Measurements from ENCODE around the gene CYP3A7. TPM values are rescaled to one million over a fixed set of nuclear protein-coding genes. Genes with fewer than 3 reads are reported as not detected.

The CYP3A7 gene
- total and polyA plus RNA-seq, 2 donors (not counting 1 experiment from before 2014, with no cell fraction given), result 0.16 to 37.8 TPM

DNA sequence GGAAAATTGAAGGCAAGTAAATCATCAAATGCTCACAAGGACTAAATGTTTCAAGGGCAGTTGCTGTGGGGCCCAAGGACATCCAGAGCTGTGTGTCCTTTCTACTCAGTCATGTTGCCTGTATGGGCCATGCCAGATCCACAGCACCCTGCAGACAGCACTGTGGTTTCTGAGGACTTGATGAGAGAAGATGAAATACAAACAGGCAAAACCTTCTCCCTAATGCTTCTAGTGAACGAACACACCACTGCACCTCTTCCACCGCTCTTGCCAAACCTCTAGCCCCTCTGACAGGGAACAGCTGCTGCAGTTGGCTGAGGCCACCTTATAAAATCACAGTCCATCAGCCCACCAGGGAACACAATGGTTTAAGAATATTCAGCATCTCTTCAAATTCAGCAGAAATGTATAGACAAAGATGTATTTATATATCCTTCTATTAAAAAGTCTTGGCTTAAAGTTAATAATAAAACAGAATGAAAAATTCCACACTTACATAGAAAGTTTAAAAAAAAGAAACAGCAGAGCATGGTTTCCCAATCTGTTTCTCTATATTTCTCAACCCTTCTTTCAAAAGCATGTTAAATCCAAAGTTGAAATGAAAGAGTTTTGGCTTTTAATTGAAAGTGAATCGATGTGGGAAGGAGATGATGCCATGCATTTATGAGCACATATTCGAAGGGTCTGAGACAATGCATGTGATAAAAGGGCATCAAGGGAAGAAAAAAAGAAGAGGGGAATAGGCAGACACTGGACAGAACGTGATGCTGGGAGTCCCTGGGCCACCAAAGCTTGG lies 14.0 kb downstream of the CYP3A7 start:
- Histone ChIP-seq H3K4me2 (ENCODE audit: extremely low read depth, insufficient read depth, low read length) (no peak overlapping the region), H2AFZ (ENCODE audit: low read length) (no peak overlapping the region), H3K79me2 (ENCODE audit: control insufficient read depth, insufficient read depth, low read length) (no peaks in the 10 kb centered on the region), H3K9me3 (ENCODE audit: control insufficient read depth, insufficient read depth, low read depth, low read length) (no peaks in the 10 kb centered on the region), H3K27ac (ENCODE audit: insufficient read depth, low read length) (no peak overlapping the region), H3K9ac (ENCODE audit: insufficient read depth, low read length) (no peak overlapping the region), H4K20me1 (ENCODE audit: control insufficient read depth, extremely low read depth, insufficient read depth, low read length) (no peaks in the 10 kb centered on the region), H3K36me3 (ENCODE audit: control insufficient read depth, insufficient read depth, low read length) (no peaks in the 10 kb centered on the region), H3K4me3 (replicated peaks in 1 of 4; ENCODE audit: control extremely low read depth in 1 of 4, insufficient read depth in 1 of 4, low read depth in 3 of 4, low read length in 4 of 4) (no peak overlapping the region), H3K27me3 (ENCODE audit: control insufficient read depth, insufficient read depth, low read length) (peaks cover 2% of the 10 kb centered on the region), H3K4me1 (ENCODE audit: control insufficient read depth, extremely low read depth, insufficient read depth, low read length) (no peaks in the 10 kb centered on the region)
- no peak for TF ChIP-seq EZH2 (IDR thresholded peaks at IDR 0.05; ENCODE audit: low read length, missing control alignments)
- TF ChIP-seq, protein P1, sequence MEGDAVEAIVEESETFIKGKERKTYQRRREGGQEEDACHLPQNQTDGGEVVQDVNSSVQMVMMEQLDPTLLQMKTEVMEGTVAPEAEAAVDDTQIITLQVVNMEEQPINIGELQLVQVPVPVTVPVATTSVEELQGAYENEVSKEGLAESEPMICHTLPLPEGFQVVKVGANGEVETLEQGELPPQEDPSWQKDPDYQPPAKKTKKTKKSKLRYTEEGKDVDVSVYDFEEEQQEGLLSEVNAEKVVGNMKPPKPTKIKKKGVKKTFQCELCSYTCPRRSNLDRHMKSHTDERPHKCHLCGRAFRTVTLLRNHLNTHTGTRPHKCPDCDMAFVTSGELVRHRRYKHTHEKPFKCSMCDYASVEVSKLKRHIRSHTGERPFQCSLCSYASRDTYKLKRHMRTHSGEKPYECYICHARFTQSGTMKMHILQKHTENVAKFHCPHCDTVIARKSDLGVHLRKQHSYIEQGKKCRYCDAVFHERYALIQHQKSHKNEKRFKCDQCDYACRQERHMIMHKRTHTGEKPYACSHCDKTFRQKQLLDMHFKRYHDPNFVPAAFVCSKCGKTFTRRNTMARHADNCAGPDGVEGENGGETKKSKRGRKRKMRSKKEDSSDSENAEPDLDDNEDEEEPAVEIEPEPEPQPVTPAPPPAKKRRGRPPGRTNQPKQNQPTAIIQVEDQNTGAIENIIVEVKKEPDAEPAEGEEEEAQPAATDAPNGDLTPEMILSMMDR (conservative IDR thresholded peaks at IDR 0.05 in 1 of 2, IDR thresholded peaks at IDR 0.05 in 1 of 2; ENCODE audit: low read depth in 1 of 2, low read length in 2 of 2), result no peak
- DNase-seq (ENCODE audit: low read depth in 2 of 2), result no peak

DNA sequence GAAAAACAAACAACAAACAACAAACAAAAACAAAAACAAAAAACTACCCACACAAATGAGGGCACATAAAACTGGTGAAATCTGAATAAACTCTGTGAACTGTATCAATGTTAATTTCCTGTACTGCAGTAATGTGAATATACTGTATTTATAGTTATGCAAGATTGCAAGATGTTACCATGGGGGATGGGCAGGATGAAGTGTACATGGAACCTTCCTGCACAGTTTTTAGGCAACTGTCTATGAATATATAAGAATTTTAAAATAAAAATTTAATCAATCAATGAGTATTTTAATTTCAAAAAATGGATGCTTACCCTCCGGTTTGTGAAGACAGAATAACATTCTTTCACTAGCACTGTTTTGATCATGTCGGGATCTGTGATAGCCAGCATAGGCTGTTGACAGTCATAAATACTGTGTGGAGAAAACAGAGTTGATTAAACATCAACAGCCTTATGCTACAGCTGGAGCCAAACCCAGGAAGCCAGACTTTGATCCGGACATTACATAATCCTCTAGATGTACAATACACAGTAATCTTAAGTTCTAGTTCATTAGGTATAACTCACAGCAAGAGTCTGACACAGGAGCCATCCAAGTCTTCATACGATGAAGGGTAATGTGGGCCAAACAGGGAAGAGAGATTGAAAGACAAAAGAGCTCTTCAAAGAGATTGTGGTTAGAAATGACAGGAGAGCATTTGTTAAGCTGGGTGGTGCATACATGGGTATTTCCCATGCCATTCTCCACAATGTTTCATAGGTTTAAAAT lies 14.8 kb downstream of the CYP3A7 start:
- H3K4me3 ChIP-seq (replicated peaks in 1 of 4; ENCODE audit: control extremely low read depth in 1 of 4, insufficient read depth in 1 of 4, low read depth in 3 of 4, low read length in 4 of 4), result no peak overlapping the region
- H2AFZ ChIP-seq (ENCODE audit: low read length), result no peak overlapping the region
- H4K20me1 ChIP-seq (ENCODE audit: control insufficient read depth, extremely low read depth, insufficient read depth, low read length), result no peaks in the 10 kb centered on the region
- no peaks in the 10 kb centered on the region for H3K79me2 ChIP-seq (ENCODE audit: control insufficient read depth, insufficient read depth, low read length)
- DNase-seq (ENCODE audit: low read depth in 2 of 2), result no peak
- H3K4me1 ChIP-seq (ENCODE audit: control insufficient read depth, extremely low read depth, insufficient read depth, low read length), result no peaks in the 10 kb centered on the region
- no peak overlapping the region for H3K27ac ChIP-seq (ENCODE audit: insufficient read depth, low read length)
- no peaks in the 10 kb centered on the region for H3K9me3 ChIP-seq (ENCODE audit: control insufficient read depth, insufficient read depth, low read depth, low read length)
- H3K4me2 ChIP-seq (ENCODE audit: extremely low read depth, insufficient read depth, low read length), result no peak overlapping the region
- no peak overlapping the region for H3K9ac ChIP-seq (ENCODE audit: insufficient read depth, low read length)
- TF ChIP-seq EZH2 (IDR thresholded peaks at IDR 0.05; ENCODE audit: low read length, missing control alignments), result no peak
- TF ChIP-seq, protein P1 (conservative IDR thresholded peaks at IDR 0.05 in 1 of 2, IDR thresholded peaks at IDR 0.05 in 1 of 2; ENCODE audit: low read depth in 1 of 2, low read length in 2 of 2), result no peak
- H3K27me3 ChIP-seq (ENCODE audit: control insufficient read depth, insufficient read depth, low read length), result peaks cover 6% of the 10 kb centered on the region
- no peaks in the 10 kb centered on the region for H3K36me3 ChIP-seq (ENCODE audit: control insufficient read depth, insufficient read depth, low read length)

DNA sequence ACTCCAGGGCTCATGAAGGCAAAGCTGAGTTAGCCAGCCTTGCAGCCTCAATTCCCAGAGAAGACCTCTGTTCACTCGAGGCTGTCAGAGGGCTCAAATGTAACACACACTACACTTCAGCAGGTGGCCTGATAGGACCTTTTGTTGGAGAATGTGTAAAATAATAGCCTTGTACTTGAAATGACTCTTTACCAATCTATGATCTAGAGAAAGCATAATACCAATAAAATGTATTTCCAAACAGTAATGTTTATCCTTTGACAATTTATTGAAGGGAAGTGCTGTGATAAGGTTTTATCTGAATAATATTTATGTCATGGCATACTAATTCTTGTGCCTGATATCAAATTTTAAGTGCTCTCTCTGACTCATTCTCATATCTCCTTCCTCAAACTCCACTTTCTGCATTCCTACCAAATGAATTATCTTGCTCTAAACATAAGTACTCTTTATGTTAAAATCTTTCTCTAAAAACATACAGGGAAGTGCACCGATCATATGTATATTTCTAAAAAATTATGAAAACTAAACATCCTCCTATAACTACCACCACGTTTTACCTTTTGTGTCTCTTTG lies 20.9 kb downstream of the CYP3A7 start:
- H3K27ac ChIP-seq (ENCODE audit: insufficient read depth, low read length), result no peak overlapping the region
- no peaks in the 10 kb centered on the region for H3K79me2 ChIP-seq (ENCODE audit: control insufficient read depth, insufficient read depth, low read length)
- no peak overlapping the region for H2AFZ ChIP-seq (ENCODE audit: low read length)
- no peak overlapping the region for H3K4me2 ChIP-seq (ENCODE audit: extremely low read depth, insufficient read depth, low read length)
- no peaks in the 10 kb centered on the region for H3K4me1 ChIP-seq (ENCODE audit: control insufficient read depth, extremely low read depth, insufficient read depth, low read length)
- DNase-seq (ENCODE audit: low read depth in 2 of 2), result no peak
- H3K36me3 ChIP-seq (ENCODE audit: control insufficient read depth, insufficient read depth, low read length), result no peaks in the 10 kb centered on the region
- no peaks in the 10 kb centered on the region for H4K20me1 ChIP-seq (ENCODE audit: control insufficient read depth, extremely low read depth, insufficient read depth, low read length)
- peaks cover 6% of the 10 kb centered on the region for H3K27me3 ChIP-seq (ENCODE audit: control insufficient read depth, insufficient read depth, low read length)
- H3K9ac ChIP-seq (ENCODE audit: insufficient read depth, low read length), result no peak overlapping the region
- TF ChIP-seq, protein P1 (conservative IDR thresholded peaks at IDR 0.05 in 1 of 2, IDR thresholded peaks at IDR 0.05 in 1 of 2; ENCODE audit: low read depth in 1 of 2, low read length in 2 of 2), result no peak
- TF ChIP-seq EZH2 (IDR thresholded peaks at IDR 0.05; ENCODE audit: low read length, missing control alignments), result no peak
- no peaks in the 10 kb centered on the region for H3K9me3 ChIP-seq (ENCODE audit: control insufficient read depth, insufficient read depth, low read depth, low read length)
- no peak overlapping the region for H3K4me3 ChIP-seq (replicated peaks in 1 of 4; ENCODE audit: control extremely low read depth in 1 of 4, insufficient read depth in 1 of 4, low read depth in 3 of 4, low read length in 4 of 4)

Measured in fibroblast of lung (primary cell).